Measurements from ENCODE around the gene SH3D19.
"Not testable (repeated sequence)": the region's sequence is repeated elsewhere in the genome, so short reads cannot be mapped to it uniquely, and the experiment has no call there.

SH3D19 gene

GRCh38 chr4:151150821-151151580, 174.4 kb downstream of the SH3D19 start:
- no peak for DNase-seq (ENCODE audit: low read depth)

DNA sequence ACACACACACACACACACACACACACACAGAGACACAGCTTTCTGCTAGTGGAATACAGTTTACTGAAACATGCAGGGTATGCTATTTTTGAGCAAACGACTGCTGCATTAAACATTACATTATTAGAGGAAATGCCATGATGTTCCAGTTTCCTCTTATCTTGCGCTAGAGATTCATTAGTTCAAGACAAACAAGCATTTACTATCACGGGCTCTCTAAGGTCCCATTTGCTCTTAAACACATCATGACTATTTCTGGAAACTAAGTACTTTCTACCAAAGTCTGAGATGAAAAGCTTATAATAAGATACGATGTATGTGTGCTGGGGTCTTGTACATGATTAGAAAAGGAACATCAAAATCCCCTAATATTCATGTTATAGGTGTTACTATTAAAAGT, 177.1 kb downstream of the SH3D19 start:
- DNase-seq (ENCODE audit: low read depth), result no peak

- DNase-seq (ENCODE audit: low read depth), result no peak
Observed at GRCh38 chr4:151147000-151147399, 178.4 kb downstream of the SH3D19 start.

DNA sequence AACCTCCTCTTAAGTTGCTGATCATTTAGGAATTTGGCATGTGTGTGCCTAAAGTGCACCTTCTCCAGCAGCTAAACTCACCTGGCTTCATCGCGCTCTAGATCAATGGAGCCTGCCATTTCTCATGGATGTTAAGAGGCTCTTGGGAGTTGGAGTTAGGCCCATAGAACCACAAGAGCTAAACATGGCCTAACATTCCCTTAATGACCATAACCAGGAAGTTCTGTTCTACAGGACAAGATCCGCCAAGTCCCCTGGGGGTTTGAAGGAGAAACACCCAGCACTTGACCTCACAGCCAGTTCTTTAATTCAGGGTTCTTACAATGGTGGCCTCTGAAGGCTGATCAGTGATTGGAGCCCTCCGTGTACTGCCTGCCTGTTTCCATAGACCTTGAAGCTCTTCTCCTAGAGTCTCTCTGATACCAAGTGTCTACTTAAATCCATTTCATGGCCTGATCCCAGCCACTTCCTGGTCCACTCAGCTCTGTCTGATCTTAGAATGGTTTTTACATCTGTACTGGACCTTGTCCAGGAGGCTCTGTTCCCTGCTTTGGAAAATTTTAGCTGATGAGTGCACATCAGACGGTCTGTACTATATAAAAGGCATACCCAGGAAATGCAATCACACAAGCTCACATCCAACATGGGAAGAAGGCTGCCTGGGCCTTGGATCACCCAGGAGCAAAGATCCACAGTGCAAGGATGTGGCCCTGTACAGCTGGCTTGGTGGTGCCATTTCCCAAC, 180.9 kb downstream of the SH3D19 start:
- no peak for DNase-seq (ENCODE audit: low read depth)

DNA sequence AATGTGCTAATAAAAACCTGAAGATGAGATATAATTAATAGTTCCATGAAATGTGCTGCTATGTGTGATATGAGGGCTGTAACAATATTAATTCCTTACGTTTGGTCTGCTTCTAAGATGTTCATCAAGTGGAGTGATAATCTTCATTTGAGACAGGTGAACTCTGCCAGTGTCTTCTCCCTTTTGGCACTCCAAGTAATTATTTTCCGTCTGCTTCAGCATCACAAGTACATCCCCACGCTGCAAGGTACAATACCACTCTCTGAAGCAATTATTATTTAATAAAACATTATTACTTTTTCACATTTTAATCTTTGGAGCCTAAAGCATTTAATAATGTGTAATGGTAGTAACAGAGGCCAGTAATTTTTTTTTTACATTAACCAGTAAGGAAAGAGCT, 181.6 kb downstream of the SH3D19 start:
- no peak for DNase-seq (ENCODE audit: low read depth)

GRCh38 chr4:151143162-151143561, 182.2 kb downstream of the SH3D19 start:
- no peak for DNase-seq (ENCODE audit: low read depth)

DNA sequence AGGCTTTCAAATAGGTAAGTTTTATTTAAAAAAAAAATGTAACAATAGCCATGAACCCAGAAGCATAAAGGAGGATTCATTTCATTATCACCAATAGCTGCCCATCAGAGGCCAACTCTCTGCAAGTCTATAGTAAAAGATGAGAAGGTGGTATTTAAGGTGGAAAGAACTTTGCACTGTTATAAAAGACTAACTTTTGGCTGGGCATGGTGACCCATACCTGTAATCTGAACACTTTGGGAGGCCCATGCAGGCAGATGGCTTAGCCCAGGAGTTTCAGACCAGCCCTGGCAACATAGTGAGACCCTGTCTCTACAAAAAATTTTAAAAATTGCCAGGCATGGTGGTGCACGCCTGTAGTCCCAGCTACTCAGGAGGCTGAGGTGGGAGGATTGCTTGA, 182.6 kb downstream of the SH3D19 start:
- DNase-seq (ENCODE audit: low read depth), result no peak

- no peak for DNase-seq (ENCODE audit: low read depth)
Observed at GRCh38 chr4:151139814-151140213, 185.6 kb downstream of the SH3D19 start.

GRCh38 chr4:151136048-151136447, 189.4 kb downstream of the SH3D19 start:
- DNase-seq (ENCODE audit: low read depth), result not testable (repeated sequence)

GRCh38 chr4:151133311-151133710, 192.1 kb downstream of the SH3D19 start:
- DNase-seq (ENCODE audit: low read depth), result no peak

DNA sequence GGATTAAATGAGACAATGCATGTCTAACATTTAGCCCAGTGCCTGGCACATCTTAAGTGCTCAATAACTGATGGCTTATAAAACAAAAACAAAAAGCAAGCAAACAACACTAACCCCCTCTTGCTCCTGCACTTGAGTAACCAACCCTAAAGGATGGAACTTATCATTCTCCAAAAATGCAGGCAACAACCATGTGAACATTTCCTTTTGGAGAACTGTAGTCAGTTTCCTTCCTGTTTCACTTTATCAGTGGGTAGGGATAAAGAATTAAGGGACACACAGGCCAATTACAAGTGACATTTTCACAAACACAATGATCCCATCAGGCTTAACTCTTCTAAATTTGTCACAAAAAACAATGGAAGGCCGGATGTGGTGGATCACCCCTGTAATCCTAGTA, 195.6 kb downstream of the SH3D19 start:
- no peak for DNase-seq (ENCODE audit: low read depth)

GRCh38 chr4:151117371-151117962, 207.9 kb downstream of the SH3D19 start:
- DNase-seq (ENCODE audit: low read depth), result peak; percentile 21

GRCh38 chr4:151114986-151115385, 210.4 kb downstream of the SH3D19 start:
- no peak for DNase-seq (ENCODE audit: low read depth)

GRCh38 chr4:151114338-151114737, 211.1 kb downstream of the SH3D19 start:
- no peak for DNase-seq (ENCODE audit: low read depth)

DNA sequence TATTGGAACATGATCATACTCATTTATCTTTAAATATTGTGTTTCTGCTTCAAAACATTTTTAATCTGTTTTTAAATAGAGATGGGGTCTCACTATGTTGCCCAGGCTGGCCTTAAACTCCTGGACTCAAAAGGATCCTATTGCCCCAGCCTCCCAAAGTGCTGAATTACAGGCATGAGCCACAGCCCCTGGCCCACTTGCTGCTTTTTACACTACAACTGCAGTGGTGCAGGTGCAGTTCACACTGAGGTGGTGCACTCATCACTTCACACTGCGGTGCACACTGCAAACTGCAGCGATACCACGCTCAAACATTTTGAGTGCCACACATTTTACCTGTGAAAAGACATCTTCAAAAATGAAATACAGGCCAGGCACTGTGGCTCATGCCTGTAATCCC, 215.2 kb downstream of the SH3D19 start:
- DNase-seq (ENCODE audit: low read depth), result no peak

DNA sequence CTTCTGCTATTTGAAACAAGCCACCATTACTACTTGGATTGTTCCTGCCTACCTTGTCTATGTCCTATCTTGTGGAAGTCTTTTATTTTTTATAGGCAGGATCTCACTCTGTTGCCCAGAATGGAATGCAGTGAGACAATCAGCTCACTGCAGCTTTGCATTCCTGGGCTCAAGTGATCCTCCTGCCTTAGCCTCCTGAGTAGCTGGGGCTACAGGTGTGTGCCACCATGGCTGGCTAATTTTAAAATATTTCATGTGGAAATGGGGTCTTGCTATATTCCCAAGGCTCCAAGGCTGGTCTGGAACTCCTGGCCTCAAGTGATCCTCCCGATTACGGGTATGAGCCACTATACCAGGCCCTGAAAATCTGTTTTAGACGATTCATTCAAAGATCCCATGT, 218.3 kb downstream of the SH3D19 start:
- no peak for DNase-seq (ENCODE audit: low read depth)

GRCh38 chr4:151105454-151106032, 219.9 kb downstream of the SH3D19 start:
- no peak for DNase-seq (ENCODE audit: low read depth)

DNA sequence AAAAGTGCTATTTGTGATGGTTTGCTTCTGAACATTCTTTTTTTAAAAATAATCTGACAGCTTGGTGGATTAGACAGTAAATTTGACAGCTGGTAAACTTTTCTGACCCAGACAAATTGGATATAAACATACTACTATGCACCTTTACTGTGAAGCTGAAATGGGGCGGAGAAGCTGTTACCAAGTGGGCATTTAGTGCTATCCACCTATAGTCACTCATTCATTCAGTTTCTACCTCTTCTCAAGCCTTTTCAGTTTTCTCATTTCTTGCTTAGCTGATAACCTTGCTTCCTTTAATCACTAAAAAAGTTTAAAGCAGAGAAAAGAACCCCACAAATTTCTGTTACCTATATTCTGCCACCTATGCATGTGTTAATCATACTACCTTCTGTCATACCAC, 220.8 kb downstream of the SH3D19 start:
- no peak for DNase-seq (ENCODE audit: low read depth)

DNA sequence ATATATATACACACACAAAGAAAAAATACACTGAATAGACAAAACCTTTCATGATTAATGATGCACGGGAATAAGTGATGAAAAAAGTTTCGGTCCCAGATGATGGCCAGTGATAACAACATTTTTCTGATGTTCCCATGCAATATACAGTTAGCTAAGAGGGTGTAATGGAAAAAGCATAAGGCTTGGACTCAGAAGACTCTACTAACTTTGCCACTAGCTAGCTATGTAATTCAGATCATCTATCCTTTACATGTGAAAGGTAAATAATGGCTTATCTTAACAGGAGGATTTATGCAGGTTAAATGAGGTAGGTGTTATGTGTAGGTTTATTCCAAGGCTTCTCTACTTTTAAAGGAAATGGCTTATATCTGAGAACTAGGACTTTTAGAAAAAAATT, 221.6 kb downstream of the SH3D19 start:
- DNase-seq (ENCODE audit: low read depth), result no peak

DNA sequence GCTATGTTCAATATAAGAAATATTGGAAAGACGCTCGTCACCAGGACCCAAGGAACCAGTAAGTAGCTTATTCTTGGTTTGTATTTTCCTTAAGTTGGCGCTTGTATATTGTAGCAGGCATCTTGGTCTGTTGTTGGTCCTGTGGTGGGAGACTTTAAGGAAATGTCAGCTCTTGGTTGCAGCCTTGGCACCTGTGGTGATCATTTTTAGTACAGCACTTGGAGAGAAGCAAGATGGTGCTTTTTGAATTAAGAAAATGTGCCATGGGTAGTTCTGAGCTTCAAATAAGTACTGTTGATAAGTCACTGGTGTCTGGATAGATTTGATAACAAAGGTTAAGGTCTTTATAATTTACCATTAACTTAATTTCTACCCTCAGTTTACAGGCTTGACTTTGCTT, 224.9 kb downstream of the SH3D19 start:
- DNase-seq (ENCODE audit: low read depth), result no peak

- no peak for DNase-seq (ENCODE audit: low read depth)
Observed at GRCh38 chr4:151099976-151100417, 225.4 kb downstream of the SH3D19 start.

- peak; percentile 96 for DNase-seq (ENCODE audit: low read depth)
Observed at GRCh38 chr4:151099229-151099975, 226.0 kb downstream of the SH3D19 start, which contains the start of gene RPS3A. Gene RPS3A, plus strand, starts transcription at chr4:151099628. Its CDS starts 25 bp downstream, at chr4:151099653.
